22Rv1 (cell line): ENCODE data around the gene DAAM2.

ENCODE experiments used
- ZFX ChIP-seq: fragments of 450-650 bp; IDR thresholded peaks from 2 replicates; pipeline ENCODE4 v1.6.1; 2017; ENCODE audit warnings: antibody characterized with exemption, borderline replicate concordance
- TF ChIP-seq, protein P1 (sequence below): fragments of 450-650 bp; IDR thresholded peaks from 2 replicates; pipeline ENCODE4 v1.5.1; 2017; ENCODE audit warnings: mild to moderate bottlenecking

DNA sequence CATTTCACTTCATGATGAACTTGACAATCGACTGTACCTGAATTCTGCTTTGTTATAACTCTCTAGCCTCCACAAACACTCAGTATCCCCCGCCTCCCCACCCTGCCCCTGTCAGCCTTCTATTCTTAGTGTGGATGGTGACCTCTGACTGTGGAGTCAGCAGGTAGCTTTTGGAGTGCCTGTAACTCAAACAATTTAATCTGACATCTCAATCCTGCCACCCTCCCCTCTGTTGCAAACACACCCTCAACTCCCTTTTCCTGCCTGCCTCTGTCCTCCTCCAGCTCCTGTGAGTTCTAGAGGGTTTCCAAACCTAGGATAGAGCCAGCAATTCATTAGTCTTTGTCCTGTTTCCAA is 20.3 kb downstream of the DAAM2 start:
- TF ChIP-seq, protein P1, sequence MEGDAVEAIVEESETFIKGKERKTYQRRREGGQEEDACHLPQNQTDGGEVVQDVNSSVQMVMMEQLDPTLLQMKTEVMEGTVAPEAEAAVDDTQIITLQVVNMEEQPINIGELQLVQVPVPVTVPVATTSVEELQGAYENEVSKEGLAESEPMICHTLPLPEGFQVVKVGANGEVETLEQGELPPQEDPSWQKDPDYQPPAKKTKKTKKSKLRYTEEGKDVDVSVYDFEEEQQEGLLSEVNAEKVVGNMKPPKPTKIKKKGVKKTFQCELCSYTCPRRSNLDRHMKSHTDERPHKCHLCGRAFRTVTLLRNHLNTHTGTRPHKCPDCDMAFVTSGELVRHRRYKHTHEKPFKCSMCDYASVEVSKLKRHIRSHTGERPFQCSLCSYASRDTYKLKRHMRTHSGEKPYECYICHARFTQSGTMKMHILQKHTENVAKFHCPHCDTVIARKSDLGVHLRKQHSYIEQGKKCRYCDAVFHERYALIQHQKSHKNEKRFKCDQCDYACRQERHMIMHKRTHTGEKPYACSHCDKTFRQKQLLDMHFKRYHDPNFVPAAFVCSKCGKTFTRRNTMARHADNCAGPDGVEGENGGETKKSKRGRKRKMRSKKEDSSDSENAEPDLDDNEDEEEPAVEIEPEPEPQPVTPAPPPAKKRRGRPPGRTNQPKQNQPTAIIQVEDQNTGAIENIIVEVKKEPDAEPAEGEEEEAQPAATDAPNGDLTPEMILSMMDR = no peak
- no peak for TF ChIP-seq ZFX
